SK-MEL-5 (cell line): Measurements from ENCODE around the gene PCLAF. TPM values are rescaled to one million over a fixed set of nuclear protein-coding genes. Genes with fewer than 3 reads are reported as not detected.
"Not testable (repeated sequence)": the region's sequence is repeated elsewhere in the genome, so short reads cannot be mapped to it uniquely, and the experiment has no call there.

Source experiments
- DNase-seq: peaks from one replicate; pipeline ENCODE4 v3.0.0-alpha.2; 2016; ENCODE audit warnings: low read depth, low spot score
- in situ Hi-C: cut with HindIII; loops from 2 replicates; pipeline ENCODE4 v1.10.0; 2016; ENCODE audit warnings: low sequenced_read_pairs, high pct_unique_total_duplicates, low pct_unique_long_range_greater_than_20kb
- total RNA-seq: library from RNA; depleted of rRNA; stranded (reverse); fragments of >200 nt; shearing (Covaris generic); gene quantifications from 2 replicates; pipeline ENCODE4 v1.2.3, GENCODE V29; 2014

PCLAF gene
- total RNA-seq, 1 experiment from 2014 or later: 95.4 TPM

DNA sequence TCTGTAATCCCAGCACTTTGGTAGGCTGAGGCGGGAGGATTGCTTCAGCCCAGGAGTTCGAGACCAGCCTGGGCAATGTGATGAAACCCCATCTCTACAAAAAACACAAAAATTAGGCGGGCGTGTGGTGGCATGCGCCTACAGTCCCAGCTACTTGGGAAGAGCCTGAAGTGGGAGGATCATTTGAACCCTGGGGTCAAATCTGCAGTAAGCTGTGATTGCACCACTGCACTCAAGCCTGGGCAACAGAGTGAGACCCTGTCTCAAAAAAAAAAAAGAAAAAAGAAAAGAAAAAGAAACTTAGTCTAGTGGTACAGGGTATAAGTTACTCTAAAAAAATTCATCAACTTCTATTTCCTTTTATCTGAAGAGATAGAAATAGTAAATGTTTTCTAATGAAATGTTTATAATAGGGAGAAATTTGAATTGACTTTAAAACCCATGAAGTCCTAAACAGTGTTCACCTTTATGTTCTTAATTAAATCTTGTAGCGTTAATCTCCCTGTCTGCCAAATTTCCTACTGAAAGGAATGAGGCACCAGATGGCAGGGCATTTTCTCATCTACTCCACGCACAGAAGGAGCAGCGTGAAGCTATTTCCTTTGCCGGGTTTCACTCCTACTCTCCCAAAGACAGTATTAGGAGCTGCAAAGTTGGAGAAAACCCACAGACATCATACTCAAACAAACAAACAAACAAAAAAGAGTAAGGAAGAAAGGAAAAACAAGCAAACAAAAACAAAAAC, 1.9 kb downstream of the PCLAF start:
- DNase-seq: no peak

DNA sequence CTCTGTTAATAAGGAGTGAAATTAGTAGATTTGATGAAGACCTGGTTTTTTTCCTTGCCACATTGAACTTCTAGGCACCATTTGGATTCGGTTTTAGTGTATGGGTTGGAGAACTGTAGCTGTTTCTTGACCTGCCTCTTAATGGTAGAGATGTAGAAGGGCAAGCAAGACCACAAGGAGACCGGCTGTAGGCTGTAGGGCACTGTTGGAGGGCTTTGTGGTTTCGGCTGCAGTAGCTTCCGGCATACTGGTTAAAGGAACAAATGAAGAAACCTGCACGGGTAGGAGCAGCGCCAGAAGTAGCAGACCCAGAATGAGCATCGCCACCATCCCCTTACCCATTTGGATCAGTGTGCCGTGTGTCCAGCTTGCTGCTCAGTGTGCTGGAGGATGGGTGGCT, 7.9 kb downstream of the PCLAF start:
- in situ Hi-C loops: no loop called here
- DNase-seq: no peak

More for the DNA sequence above, 1.9 kb downstream of the PCLAF start:
- in situ Hi-C loops: no loop called here

DNA sequence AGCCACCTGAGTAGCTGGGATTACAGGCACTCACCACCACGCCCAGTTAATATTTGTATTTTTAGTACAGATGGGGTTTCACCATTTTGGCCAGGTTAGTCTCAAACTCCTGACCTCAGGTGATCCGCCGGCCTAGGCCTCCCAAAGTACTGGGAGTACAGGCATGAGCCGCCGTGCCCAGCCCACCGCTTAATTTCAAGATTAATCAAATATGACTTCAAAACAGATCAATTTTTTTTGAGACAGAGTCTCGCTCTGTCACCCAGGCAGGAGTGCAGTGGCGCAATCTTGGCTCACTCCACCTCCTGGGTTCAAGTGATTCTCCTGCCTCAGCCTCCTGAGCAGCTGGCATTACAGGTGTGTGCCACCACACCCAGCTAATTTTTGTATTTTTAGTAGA, 9.9 kb downstream of the PCLAF start:
- in situ Hi-C loops, DNase-seq: not testable (repeated sequence)

DNA sequence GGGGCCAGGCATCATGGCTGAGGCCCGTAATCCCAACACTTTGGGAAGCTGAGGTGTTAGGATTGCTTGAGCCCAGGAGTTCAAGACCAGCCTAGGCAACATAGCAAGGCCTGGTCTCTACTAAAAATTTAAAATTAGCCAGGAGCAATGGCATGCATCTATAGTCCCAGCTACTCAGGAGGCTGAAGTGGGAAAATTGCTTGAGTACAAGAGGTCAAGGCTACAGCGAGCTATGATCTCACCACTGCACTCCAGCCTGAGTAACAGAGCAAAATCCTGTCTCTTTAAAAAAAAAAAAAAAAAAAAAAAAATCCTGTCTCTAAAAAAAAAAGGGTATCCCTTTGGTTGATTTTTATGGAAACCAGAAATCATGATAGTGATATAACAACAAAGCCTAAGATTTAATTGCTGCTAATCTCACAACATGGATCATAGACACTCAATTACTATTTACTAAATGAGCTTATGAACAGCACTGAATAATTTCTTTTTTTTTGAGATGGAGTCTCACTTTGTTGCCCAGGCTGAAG, 12.1 kb downstream of the PCLAF start:
- in situ Hi-C loops: no loop called here
- no peak for DNase-seq

DNA sequence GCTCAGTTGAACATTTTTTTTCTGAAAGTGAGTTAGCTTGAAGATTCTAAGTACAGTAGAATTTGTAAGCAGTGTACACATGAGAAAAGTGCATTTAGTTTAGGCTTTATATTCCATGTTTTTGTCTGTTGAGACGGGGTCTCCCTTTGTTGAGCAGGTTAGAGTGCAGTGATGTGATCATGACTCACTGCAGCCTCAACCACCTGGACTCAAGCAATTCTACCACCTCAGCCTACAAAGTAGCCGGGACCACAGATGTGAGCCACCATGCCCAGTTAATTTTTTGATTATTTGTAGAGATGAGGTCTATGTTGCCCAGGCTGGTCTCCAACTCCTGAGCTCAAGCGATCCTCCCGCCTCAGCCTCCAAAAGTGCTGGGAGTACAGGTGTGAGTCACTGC, 20.0 kb downstream of the PCLAF start:
- no peak for DNase-seq

DNA sequence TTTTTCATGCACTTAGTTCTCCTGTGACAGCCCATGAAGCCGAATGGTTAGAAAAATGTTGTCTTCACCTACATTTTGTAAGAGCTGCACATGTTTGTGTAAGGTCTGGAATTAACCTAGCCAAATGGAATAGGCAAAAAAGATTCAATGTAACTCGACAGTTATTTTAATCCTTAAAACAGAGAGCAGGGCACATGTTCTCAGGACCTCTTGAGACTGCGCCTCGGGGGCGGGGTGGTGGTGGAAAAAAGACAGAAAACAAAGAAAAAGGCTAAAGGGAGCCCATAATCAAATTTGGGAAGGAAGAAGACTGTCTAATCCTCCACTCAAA, 24.6 kb downstream of the PCLAF start:
- in situ Hi-C loops: no loop called here
- DNase-seq: no peak

More for the DNA sequence above, 20.0 kb downstream of the PCLAF start:
- in situ Hi-C loops: no loop called here

DNA sequence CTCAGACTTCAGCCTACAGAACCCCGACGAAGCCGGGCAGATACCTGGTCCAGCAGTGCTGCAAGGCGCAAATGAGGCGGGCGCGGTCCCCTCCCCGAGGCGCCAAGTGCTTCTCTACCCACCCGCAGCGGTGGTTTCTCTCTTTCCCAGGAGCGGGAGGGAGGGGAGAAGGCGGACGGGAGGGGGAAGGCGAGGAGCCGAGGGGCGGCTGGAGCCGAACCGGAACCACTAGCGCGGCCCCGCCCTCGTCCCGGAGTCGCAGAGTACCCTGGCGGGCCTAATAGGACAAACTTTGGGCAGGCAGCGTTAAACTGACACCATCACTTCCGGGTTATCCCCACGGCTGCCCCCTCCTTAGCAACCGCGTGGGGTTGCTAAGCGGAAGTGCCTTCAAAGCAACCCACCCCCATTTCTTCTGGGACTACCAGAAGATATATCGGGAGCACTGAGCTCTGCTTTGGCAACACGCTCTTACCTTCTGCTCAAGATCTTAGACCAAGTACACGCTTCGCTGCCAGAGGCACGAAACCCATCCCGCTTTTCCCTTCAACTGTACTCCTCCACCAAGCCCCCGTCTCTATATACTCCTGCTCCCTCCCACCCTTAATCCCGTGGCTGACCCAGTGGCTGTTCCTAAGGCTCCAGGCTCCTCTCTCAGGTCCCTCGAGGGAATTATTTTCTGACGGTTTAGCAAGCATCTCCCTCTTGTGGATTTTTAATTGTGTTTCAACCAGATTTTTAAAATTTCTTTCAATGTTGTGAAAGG, 25.1 kb downstream of the PCLAF start, which contains the start of gene CSNK1G1:
CSNK1G1 (minus strand) TSS at position 230 of the 766 bp plus-strand sequence. CDS start 55,674 bp downstream, outside the sequence.
- in situ Hi-C loops: no loop called here
- peak; percentile 98 for DNase-seq

DNA sequence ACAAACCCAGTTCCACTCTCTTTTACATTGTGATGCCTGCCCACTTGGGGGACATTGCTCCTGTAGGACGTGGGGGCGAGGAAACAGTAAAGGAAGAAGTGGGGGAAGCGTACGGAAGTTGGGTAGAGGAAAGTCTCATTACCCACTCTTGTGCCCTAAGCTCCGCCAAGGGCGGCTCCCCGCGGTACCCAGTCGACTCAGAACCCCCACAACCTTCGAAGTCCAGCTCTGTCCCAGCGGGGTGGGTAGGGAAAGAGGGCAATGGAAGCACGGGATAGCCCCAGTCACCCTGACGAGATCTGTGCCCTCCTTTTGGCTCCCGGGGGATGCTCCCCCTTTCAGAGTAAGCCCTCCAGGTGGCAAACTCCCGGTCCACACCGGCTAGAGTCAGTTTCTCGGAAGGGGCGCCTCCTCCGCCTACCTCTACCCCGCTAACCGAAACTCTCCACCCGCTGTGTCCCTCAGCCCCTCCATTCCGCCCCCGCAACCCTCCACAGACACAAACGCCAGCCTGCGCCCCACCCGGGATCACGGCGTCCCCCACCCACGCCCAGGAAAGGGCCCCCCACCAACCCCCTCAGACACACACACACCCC, 25.8 kb downstream of the PCLAF start:
- DNase-seq: no peak
- in situ Hi-C loops: no loop called here

DNA sequence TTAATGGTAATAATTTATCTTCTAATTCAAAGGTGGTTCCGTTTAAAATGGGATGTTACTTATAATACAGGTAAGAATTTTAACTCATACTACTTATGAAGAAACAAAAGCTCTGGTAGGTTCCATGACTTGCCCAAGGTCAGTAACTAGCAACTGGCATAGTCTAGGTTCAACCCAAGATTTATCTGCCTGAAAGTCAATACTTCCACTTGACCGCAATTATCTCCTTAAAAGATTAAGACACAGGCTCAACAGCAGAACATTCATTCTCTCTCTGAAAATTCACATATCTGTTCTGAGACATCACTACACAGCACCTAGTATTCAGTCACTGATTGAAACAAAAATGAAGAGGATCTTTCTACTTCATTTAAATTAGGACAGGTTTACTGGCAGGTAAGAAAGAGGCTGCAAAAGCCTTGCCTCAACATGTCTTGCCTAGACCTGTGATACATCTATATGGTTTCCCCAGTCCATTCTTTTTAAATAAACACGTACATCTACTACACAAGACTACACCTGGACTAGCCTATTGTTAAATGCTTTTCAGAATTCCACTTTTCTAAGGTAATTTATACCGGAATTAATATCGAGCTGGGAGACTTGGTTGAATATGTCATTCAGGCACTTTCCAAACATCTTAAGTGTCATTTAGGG, 26.4 kb downstream of the PCLAF start:
- no peak for DNase-seq
- in situ Hi-C loops: no loop called here

DNA sequence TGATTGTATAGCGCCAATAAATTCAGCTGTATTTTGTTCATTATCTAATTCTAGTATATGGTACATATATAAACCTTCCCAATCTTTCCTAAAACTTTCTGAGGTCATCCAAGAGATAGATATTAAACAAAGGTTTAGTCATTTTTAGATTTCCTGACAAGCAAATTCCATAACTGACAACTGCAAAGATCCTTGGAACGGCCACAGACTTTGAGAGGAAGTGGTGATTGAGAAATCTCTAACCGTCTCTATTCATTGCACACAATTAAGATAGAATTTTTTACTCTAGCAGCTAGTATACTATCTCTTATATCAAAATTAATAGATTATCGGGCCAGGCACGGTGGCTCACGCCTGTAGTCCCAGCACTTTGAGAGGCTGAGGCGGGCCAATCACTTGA, 30.0 kb downstream of the PCLAF start:
- DNase-seq: no peak
- in situ Hi-C loops: no loop called here

DNA sequence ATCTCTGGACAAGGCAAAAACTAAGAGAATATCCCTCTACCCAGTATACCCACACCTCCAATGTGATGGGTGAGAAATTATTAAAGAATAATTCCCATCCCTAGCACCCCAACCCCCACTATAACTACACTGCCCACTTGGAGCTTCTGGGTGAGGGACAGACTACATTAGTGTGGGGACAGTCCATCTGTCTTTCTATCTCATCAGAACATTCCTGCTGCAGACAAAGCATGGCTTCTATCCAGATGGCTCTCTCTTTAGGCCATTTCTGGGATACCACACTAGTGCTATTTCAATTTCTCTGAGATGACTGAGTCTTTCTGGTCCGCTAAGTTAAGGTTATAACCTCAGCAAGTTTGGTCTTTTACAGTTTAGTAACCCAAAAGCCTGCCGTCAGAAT, 31.9 kb downstream of the PCLAF start:
- in situ Hi-C loops: no loop called here
- DNase-seq: no peak

DNA sequence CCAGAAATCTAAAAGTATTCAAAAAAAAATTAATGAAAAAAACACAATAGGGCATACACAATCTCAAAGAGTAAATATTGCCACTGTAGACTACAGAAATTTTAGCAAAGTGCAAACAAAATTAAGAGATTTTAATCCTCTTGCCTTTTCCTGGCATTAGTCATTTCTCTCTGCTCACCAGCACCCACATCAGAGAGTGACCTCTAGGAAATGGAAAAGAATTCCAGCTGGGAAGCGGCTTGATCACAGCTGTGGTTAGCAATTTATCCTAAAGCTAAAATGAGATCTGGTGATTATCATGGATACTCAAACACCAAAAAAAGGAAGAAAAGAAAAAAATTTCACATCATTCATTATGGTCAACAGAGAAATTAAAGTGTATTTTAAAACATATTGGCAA, 32.8 kb downstream of the PCLAF start:
- in situ Hi-C loops: no loop called here
- DNase-seq: no peak

DNA sequence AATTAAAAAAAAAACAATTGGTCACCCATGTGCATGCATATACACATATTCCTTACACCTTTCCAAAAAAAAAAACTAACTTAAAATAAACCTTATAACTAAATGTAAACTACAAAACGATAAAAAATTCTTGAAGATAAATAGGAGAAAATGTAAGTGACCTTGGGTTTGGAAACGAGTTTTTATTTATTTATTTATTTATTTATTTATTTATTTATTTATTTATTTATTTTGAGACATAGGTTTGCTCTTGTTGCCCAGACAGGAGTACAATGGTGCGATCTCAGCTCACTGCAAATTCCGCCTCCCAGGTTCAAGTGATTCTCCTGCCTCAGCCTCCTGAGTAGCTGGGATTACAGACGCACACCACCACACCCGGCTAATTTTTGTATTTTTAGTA, 35.0 kb downstream of the PCLAF start:
- in situ Hi-C loops, DNase-seq: not testable (repeated sequence)

DNA sequence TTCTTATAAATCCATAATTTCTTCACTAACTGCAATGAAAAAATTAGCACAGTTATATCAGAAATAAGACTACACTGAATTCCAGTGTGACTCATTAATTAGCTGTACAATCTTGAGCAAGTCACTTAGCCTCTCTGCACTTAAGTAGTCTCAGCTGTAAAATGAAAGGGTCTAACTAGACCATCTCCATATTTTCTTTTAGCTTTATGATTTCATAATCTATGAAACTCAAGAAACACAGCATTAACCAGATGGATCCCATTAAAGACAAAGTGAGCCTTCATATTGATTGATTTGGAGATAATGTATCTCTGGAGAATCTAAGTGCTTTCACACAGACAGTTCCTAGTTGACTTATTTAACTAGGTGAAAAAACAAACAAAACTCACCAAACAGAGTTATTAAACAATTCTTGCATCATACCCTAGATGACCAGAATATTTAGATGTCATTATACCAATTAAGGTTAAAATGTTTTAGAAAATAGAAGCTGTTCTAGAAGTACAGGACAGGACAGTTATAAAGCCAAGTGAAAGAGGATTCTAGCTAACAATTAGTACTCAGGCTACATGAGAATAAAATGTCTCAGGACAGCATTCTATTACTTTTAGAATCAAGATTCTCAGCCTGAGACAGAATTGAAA, 36.5 kb downstream of the PCLAF start:
- in situ Hi-C loops: no loop called here
- DNase-seq: no peak

DNA sequence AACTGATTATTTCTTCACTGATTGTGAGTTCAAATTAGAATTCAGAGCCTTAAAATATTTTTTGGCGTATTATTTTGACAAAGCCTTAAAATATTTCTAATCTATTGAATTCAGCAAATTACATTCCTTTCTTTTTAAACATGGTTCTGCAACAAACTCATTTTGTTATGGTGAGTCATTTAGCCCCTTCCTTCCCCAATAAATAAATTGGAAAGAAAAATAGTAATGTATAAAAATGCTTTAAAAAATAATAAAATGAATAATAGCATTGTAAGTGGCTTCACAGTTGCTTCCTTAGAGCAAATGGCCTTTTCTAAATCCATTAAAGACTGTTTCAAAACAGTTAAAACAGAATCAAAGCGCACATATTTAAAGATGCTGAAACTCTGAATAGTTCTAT, 37.4 kb downstream of the PCLAF start:
- DNase-seq: no peak
- in situ Hi-C loops: no loop called here

DNA sequence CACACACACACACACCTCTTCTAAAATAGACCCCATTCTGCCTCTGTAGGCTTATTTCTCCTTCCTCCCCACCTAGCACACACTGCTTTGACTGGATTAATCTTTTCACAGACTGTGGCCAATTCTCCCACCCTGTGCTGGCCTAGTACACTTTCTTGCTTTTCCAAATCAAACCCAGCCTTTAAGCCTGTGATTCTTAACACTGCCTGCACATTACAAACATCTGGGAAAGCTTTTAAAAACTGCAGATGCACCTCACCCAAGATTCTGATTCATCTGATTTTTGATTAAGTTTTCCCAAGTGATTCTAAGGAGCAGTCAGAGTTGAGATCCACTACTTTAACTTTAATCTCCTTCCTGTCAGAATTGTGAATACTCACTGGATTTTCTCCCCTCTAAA, 38.0 kb downstream of the PCLAF start:
- DNase-seq: no peak
- in situ Hi-C loops: no loop called here

DNA sequence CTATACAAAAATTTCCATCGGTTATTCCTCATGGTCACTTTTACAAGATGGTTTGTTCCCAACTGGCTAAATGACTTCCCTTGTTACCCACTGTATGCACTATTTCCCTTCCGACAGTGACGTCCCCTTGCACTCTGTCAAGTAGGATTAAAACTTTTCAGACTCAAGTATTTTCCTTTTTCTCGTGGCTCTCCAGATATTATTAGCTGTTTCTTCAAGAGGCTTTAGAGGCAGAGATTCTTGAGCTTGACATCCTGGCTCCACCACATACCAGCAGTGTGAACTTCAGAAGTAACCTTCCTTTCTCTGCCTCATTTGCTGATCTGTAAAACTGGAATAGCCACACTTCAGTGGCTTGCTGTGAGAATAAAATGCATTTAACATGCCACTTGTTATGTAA, 39.3 kb downstream of the PCLAF start:
- DNase-seq: no peak
- in situ Hi-C loops: no loop called here

DNA sequence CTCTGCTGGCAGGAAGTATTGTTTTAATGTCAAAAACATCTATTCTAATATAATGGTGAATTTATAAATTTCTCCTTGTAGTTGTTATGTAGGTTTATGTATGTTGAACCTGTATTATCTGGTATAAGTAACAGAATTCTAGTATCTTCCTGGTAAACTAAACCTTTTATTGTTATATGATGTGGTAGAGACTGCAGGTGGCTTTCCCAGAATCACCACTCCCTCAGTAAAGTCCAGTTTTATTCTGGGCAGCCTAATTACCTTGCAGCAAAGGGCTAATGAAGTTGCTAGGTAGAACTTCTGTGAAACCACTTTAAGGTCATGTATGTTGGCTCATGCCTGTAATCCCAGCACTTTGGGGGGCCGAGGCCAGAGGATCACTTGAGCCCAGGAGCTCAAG, 40.9 kb downstream of the PCLAF start:
- in situ Hi-C loops: no loop called here
- no peak for DNase-seq
